ENCODE data around the gene WWOX. TPM values are rescaled to one million over a fixed set of nuclear protein-coding genes. Genes with fewer than 3 reads are reported as not detected.

The WWOX gene
- total RNA-seq, 1 experiment from 2014 or later = 15.6 TPM

GRCh38 chr16:78353640-78354275, 254.3 kb downstream of the WWOX start:
- Histone ChIP-seq H3K9me3 (ENCODE audit: control insufficient read depth, low read depth, low read length) (no peaks in the 10 kb centered on the region), H2BK20ac (ENCODE audit: low read depth, low read length, poor library complexity, severe bottlenecking) (no peak overlapping the region), H4K91ac (ENCODE audit: insufficient read length, low read depth, low read length) (no peak overlapping the region), H3K27ac (ENCODE audit: insufficient read length, low read depth, low read length) (no peak overlapping the region), H3K4ac (ENCODE audit: low read depth, low read length) (no peak overlapping the region), H4K20me1 (ENCODE audit: control insufficient read depth, insufficient read depth, insufficient read length) (no peaks in the 10 kb centered on the region), H3K4me2 (ENCODE audit: insufficient read depth, insufficient read length, low read length) (no peak overlapping the region), H3K79me2 (ENCODE audit: insufficient read depth, low read length) (no peaks in the 10 kb centered on the region), H3T11ph (ENCODE audit: low read length) (no peak overlapping the region), H2BK12ac (ENCODE audit: insufficient read length, low read depth, low read length) (no peak overlapping the region), H4K8ac (replicated peaks; ENCODE audit: insufficient read length, low read depth, low read length) (no peak overlapping the region), H3K9ac (ENCODE audit: extremely low read depth, insufficient read length, low read length) (no peak overlapping the region), H4K5ac (ENCODE audit: insufficient read length, low read depth, low read length) (no peak overlapping the region), H3K27me3 (ENCODE audit: insufficient read depth, low read length) (no peaks in the 10 kb centered on the region), H2BK15ac (ENCODE audit: low read depth, low read length) (no peak overlapping the region), H3K14ac (ENCODE audit: insufficient read depth, low read length) (no peak overlapping the region), H2BK5ac (ENCODE audit: insufficient read length, low read length) (no peak overlapping the region), H2BK120ac (ENCODE audit: low read depth, low read length, poor library complexity, severe bottlenecking) (no peak overlapping the region), H3K23ac (ENCODE audit: insufficient read length, low read depth, low read length) (no peak overlapping the region), H2AK5ac (ENCODE audit: insufficient read length, low read length) (no peak overlapping the region), H3K23me2 (ENCODE audit: insufficient read length, low read depth, low read length, poor library complexity, severe bottlenecking) (no peaks in the 10 kb centered on the region), H3K4me1 (ENCODE audit: insufficient read depth, low read length) (no peaks in the 10 kb centered on the region; the same call in 1 of the 2 replicates), H3K56ac (ENCODE audit: insufficient read length, low read depth, low read length) (no peak overlapping the region), H3K18ac (ENCODE audit: insufficient read length, low read depth, low read length) (no peak overlapping the region), H3K79me1 (ENCODE audit: insufficient read depth, low read depth, low read length, poor library complexity, severe bottlenecking) (no peaks in the 10 kb centered on the region), H2AFZ (ENCODE audit: low read length) (no peak overlapping the region)
- Mint-ChIP-seq H3K4me1 (0 out of 4 replicates have a peak, but pooled peaks cover 0 to 2% of the 10 kb centered on the region in 2 experiments), H3K36me3 (ENCODE audit: insufficient read depth in 1 of 3, low read depth in 3 of 3) (no peaks in the 10 kb centered on the region), H3K4me3 (no peak overlapping the region), H3K9me3 (no peaks in the 10 kb centered on the region), H3K27ac (no peak overlapping the region), H3K27me3 (ENCODE audit: low read depth) (no peaks in the 10 kb centered on the region; the same call in 1 of the 2 replicates)
- WGBS (ENCODE audit: extremely low coverage, insufficient read length, low lambda C conversion rate) = no CpG with 5 or more reads among the region's 9 CpGs
- DNase-seq = no peak
- TF ChIP-seq CTCF (conservative IDR thresholded peaks at IDR 0.05) = no peak
